Stomach (tissue), 4 donors: ENCODE measurements around the gene TBXAS1.

Source experiments
- POLR2A ChIP-seq, 4 donors: fragments of 450-650 bp; IDR thresholded peaks; one replicate each; pipeline ENCODE4 v1.6.1; 2016; ENCODE audit warnings: antibody characterized with exemption in 4 of 4, control low read depth in 2 of 4, mild to moderate bottlenecking in 1 of 4, moderate library complexity in 1 of 4
- POLR2AphosphoS5 ChIP-seq, 3 donors: sonication (generic); formaldehyde crosslinking; IDR thresholded peaks; one replicate each; pipeline ENCODE4 v1.6.1; 2016; ENCODE audit warnings: antibody characterized with exemption in 3 of 3
- TF ChIP-seq, protein P1 (sequence below), 7 experiments: fragments of 450-650 bp in 4 of 7; fragments of 200-600 bp in 3 of 7; sonication (generic) in 3 of 7; IDR thresholded peaks; one replicate each; pipeline ENCODE4 v1.5.1; 2016 to 2019; ENCODE audit warnings: antibody characterized with exemption in 7 of 7, control low read depth in 2 of 7, mild to moderate bottlenecking in 1 of 7

DNA sequence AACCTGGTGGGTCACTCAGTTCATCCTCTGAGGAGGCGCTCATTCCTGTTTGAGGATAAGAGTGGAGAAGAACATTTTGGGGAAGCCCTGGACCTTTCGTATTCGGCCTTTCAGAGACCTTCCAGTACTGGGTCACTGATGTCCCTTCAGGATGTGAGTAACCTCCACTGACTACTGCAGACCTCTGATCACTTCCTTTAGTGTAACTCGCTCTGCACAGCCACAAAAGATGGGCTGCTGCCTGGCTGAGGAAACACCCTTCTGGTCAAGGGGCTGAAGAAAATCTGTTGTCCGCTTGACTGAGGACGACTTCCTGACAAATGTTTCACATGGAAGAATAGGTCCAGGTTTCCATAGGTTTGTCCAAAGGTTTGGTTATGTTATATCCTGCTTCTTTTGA lies 15.9 kb upstream of the TBXAS1 start:
- TF ChIP-seq POLR2AphosphoS5 (IDR thresholded peaks at IDR 0.05) (no peak), POLR2A (IDR thresholded peaks at IDR 0.05) (no peak)
- TF ChIP-seq, protein P1, sequence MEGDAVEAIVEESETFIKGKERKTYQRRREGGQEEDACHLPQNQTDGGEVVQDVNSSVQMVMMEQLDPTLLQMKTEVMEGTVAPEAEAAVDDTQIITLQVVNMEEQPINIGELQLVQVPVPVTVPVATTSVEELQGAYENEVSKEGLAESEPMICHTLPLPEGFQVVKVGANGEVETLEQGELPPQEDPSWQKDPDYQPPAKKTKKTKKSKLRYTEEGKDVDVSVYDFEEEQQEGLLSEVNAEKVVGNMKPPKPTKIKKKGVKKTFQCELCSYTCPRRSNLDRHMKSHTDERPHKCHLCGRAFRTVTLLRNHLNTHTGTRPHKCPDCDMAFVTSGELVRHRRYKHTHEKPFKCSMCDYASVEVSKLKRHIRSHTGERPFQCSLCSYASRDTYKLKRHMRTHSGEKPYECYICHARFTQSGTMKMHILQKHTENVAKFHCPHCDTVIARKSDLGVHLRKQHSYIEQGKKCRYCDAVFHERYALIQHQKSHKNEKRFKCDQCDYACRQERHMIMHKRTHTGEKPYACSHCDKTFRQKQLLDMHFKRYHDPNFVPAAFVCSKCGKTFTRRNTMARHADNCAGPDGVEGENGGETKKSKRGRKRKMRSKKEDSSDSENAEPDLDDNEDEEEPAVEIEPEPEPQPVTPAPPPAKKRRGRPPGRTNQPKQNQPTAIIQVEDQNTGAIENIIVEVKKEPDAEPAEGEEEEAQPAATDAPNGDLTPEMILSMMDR (IDR thresholded peaks at IDR 0.05): no peak
